GM12864 (cell line): Measurements from ENCODE around the gene SLC12A8.
A peak's percentile ranks its signal among the peaks of the same experiment; 100 is the strongest.

ENCODE experiments used
- DNase-seq: peaks from one replicate; pipeline ENCODE4 v3.0.0-alpha.2; 2011; ENCODE audit warnings: low read depth
- H3K4me3 ChIP-seq: 2 replicates; pipeline ENCODE4 v1.5.1; 2011; ENCODE audit warnings: mild to moderate bottlenecking, low read depth, low read length, control low read depth
- CTCF ChIP-seq: IDR thresholded peaks from 2 replicates; pipeline ENCODE4 v1.5.1; 2011; ENCODE audit warnings: low read depth, mild to moderate bottlenecking, moderate library complexity, low read length, control low read depth, inconsistent platforms; ENCODE audit errors: missing control alignments

Gene SLC12A8

DNA sequence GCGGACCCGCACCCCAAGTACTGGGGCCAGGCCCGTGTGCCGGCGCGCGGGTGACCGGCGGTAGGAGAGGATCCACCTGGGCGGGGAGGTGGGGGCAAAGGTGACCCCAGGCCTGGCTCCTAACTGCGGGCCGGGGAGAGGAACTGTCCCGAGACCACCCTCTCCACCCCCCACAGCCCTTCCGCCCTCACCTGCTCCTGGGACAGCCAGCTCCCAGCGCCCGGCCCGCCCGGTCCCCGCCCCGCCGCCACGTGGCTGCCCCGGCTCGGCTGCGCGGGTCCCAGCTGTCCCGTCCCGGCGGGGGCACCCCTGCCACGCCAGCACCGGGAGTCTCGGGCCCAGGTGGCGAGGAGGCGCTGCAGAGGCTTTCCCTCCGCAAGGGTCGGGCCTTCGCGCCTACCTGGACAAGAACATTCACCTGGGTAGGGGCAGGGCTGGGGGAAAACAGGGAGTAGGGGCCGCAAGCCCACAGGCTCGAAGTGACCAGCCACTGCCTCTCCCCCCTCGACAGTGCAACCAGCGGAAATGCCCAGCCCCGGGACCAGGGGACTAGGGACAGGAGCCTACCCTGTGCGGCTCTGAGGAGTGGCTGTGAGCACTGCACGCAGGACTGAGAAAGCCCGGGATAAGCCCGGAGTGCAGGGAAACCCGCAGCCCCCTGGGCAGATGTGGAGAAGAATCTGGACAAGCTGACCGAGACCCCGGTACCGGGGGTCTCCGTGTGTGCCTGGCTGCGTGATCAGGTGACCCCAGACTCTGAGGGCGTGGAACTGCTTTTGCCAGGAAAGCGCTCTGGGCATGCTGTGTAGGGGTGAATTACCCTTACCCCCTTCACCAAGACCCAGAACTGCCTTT is at the start of gene SLC12A8:
Gene SLC12A8 (minus strand): TSS at position 240 of the 855 bp plus-strand sequence. CDS start 1,399 bp downstream, outside the sequence.
- peak within 1 kb of the TSS; percentile 76 for H3K4me3 ChIP-seq
- peak; percentile 6 for TF ChIP-seq CTCF
- no peak for DNase-seq

DNA sequence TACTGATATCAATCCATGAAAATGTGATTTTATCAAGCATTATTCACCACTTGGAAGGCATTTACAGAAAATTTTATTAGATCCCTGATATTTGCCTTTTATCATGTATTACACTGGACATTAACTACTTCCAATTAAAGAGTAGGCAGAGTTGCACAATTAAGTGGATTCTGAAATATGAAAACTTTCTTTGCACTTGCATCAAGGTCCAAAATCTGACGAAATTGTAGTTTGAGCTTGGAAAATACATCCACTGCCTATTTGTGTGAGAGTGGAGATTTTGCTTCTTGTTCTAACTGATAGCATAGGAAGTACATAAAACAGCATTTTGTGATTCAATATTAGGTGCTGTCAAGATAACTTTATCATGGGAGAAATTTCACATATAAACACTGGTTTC is 49.6 kb upstream of the SLC12A8 start:
- no peak for DNase-seq
- H3K4me3 ChIP-seq, result no peak overlapping the region
- TF ChIP-seq CTCF, result no peak

DNA sequence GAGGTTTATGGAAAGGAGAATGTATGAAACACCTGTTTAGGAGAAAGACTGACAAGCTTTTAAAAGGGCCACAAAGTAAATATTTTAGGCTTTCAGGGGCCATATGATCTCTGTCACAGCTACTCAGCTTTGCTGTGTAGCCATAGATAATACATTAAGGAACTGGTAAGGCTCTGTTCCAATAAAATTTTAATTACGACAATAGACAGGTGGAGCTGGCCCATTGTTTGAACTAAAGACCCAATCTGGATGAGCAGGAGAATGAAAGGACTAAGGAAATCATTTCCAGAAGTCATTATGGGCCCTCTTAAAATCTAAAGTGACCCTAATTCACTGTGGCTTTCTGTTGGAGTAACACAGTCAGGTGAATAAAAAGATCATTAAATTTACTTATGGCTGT is 48.5 kb upstream of the SLC12A8 start:
- no peak for DNase-seq
- H3K4me3 ChIP-seq, result no peak overlapping the region
- no peak for TF ChIP-seq CTCF

DNA sequence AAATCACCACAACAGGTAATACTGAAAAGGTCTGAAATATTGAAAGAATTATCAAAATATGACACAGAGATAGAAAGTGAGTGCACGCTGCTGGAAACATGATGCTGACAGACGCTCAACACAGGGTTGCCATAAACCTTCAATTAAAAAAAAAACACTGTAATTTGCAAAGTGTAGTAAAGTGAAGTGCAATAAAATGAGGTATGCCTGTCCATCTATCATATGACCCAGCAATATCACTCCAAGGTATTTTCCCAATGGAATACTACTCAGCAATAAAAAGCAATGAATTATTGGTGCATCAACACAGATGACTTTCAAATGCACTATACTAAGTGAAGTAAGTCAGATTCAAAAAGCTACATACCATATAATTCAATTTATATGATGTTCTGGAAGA is 47.6 kb upstream of the SLC12A8 start:
- no peak overlapping the region for H3K4me3 ChIP-seq
- DNase-seq, result no peak
- TF ChIP-seq CTCF, result no peak

GRCh38 chr3:125257536-125257935 is 45.0 kb upstream of the SLC12A8 start:
- DNase-seq, result no peak
- TF ChIP-seq CTCF, result no peak

DNA sequence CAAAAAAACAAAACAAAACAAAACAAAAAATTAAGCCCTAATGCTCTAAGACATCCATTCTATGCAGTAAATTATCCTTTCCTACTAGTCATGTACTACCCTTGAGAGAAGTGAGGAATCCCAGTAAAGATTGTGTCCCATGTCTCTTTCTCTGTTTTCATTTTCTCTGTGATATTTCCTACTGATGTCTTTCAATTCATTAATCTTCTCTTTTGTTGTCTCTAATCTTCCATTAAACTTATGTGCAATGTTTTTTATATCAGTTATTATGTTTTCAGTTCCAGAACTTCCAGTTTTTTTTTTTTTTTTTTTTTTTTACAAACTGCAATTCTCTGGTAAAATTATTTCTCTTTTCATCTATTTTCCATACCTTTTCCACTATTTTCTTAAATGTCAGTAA is 44.1 kb upstream of the SLC12A8 start:
- no peak for TF ChIP-seq CTCF
- no peak overlapping the region for H3K4me3 ChIP-seq
- DNase-seq, result no peak

More at GRCh38 chr3:125257536-125257935, 45.0 kb upstream of the SLC12A8 start:
- H3K4me3 ChIP-seq, result no peak overlapping the region

- TF ChIP-seq CTCF, result no peak
- no peak overlapping the region for H3K4me3 ChIP-seq
- DNase-seq, result no peak
Observed at GRCh38 chr3:125250973-125251372, 38.4 kb upstream of the SLC12A8 start.
